GM19193 (cell line): ENCODE data around the gene CDK5RAP1.

Experiments
- POLR2A ChIP-seq: IDR thresholded peaks from 4 replicates; pipeline ENCODE4 v1.6.1; 2011; ENCODE audit not compliant: insufficient read depth, insufficient read length; ENCODE audit errors: extremely low read depth

Gene CDK5RAP1

DNA sequence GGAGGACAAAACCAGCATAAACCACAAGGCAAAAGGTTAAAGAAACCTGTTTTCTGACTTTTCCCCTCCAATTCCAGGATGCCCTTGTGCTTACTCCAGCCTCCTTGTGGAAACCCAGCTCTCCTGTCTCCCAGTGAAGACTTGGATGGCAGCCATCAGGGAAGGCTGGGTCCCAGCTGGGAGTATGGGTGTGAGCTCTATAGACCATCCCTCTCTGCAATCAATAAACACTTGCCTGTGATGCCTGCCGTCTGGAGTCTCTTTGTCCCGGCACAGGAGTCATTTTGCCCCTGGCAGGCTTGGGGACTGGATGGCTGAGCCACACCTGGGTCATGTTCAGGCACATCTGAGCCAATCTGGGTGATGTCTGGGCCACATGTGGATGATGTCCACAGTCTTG, 91.7 kb downstream of the CDK5RAP1 start:
- TF ChIP-seq POLR2A = no peak
